ENCODE data around the gene CD1C.

The CD1C gene

DNA sequence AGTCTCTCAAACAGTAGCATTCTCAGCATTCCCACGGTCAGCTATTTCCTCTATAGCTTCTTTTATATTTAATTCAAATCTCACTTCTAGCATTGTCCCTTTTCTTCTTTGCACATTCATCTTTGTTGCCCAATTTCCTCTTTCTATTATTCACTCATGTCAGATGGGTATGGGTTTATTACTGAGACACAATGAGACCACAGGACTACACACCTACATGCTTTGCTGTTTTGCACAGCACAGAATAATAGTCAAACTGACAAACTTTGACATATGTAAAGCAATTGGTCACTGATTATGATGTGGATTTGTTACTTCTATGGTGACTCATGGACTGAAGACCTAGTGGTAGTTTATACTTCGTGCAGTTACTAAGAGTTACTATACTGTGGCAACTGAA is 5.8 kb upstream of the CD1C start:
- no peak for TF ChIP-seq BACH2 (CRISPR knock-in tag; IDR thresholded peaks at IDR 0.05; ENCODE audit: borderline replicate concordance)
- TF ChIP-seq, protein P1, sequence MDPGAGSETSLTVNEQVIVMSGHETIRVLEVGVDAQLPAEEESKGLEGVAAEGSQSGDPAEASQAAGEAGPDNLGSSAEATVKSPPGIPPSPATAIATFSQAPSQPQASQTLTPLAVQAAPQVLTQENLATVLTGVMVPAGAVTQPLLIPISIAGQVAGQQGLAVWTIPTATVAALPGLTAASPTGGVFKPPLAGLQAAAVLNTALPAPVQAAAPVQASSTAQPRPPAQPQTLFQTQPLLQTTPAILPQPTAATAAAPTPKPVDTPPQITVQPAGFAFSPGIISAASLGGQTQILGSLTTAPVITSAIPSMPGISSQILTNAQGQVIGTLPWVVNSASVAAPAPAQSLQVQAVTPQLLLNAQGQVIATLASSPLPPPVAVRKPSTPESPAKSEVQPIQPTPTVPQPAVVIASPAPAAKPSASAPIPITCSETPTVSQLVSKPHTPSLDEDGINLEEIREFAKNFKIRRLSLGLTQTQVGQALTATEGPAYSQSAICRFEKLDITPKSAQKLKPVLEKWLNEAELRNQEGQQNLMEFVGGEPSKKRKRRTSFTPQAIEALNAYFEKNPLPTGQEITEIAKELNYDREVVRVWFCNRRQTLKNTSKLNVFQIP (CRISPR knock-in tag; IDR thresholded peaks at IDR 0.05; ENCODE audit: borderline replicate concordance, low read depth) = no peak
- no peak for TF ChIP-seq ESRRG (CRISPR knock-in tag; IDR thresholded peaks at IDR 0.05)
- no peak for TF ChIP-seq TOX (CRISPR knock-in tag; IDR thresholded peaks at IDR 0.05; ENCODE audit: borderline replicate concordance)
- TF ChIP-seq, protein P2, sequence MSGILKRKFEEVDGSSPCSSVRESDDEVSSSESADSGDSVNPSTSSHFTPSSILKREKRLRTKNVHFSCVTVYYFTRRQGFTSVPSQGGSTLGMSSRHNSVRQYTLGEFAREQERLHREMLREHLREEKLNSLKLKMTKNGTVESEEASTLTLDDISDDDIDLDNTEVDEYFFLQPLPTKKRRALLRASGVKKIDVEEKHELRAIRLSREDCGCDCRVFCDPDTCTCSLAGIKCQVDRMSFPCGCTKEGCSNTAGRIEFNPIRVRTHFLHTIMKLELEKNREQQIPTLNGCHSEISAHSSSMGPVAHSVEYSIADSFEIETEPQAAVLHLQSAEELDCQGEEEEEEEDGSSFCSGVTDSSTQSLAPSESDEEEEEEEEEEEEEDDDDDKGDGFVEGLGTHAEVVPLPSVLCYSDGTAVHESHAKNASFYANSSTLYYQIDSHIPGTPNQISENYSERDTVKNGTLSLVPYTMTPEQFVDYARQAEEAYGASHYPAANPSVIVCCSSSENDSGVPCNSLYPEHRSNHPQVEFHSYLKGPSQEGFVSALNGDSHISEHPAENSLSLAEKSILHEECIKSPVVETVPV (CRISPR knock-in tag; IDR thresholded peaks at IDR 0.05) = no peak
- TF ChIP-seq PPARA (CRISPR knock-in tag; IDR thresholded peaks at IDR 0.05; ENCODE audit: borderline replicate concordance) = no peak
- TF ChIP-seq ZNF8 (CRISPR knock-in tag; IDR thresholded peaks at IDR 0.05) = no peak
- TF ChIP-seq ISL1 (CRISPR knock-in tag; IDR thresholded peaks at IDR 0.05) = no peak
- TF ChIP-seq, protein P3, sequence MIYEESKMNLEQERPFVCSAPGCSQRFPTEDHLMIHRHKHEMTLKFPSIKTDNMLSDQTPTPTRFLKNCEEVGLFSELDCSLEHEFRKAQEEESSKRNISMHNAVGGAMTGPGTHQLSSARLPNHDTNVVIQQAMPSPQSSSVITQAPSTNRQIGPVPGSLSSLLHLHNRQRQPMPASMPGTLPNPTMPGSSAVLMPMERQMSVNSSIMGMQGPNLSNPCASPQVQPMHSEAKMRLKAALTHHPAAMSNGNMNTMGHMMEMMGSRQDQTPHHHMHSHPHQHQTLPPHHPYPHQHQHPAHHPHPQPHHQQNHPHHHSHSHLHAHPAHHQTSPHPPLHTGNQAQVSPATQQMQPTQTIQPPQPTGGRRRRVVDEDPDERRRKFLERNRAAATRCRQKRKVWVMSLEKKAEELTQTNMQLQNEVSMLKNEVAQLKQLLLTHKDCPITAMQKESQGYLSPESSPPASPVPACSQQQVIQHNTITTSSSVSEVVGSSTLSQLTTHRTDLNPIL (CRISPR knock-in tag; IDR thresholded peaks at IDR 0.05; ENCODE audit: low read depth) = no peak
- TF ChIP-seq, protein P4, sequence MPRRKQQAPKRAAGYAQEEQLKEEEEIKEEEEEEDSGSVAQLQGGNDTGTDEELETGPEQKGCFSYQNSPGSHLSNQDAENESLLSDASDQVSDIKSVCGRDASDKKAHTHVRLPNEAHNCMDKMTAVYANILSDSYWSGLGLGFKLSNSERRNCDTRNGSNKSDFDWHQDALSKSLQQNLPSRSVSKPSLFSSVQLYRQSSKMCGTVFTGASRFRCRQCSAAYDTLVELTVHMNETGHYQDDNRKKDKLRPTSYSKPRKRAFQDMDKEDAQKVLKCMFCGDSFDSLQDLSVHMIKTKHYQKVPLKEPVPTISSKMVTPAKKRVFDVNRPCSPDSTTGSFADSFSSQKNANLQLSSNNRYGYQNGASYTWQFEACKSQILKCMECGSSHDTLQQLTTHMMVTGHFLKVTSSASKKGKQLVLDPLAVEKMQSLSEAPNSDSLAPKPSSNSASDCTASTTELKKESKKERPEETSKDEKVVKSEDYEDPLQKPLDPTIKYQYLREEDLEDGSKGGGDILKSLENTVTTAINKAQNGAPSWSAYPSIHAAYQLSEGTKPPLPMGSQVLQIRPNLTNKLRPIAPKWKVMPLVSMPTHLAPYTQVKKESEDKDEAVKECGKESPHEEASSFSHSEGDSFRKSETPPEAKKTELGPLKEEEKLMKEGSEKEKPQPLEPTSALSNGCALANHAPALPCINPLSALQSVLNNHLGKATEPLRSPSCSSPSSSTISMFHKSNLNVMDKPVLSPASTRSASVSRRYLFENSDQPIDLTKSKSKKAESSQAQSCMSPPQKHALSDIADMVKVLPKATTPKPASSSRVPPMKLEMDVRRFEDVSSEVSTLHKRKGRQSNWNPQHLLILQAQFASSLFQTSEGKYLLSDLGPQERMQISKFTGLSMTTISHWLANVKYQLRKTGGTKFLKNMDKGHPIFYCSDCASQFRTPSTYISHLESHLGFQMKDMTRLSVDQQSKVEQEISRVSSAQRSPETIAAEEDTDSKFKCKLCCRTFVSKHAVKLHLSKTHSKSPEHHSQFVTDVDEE (CRISPR knock-in tag; IDR thresholded peaks at IDR 0.05) = no peak
- TF ChIP-seq ZC3H10 (CRISPR knock-in tag; IDR thresholded peaks at IDR 0.05) = no peak
- ATAC-seq = no peak

DNA sequence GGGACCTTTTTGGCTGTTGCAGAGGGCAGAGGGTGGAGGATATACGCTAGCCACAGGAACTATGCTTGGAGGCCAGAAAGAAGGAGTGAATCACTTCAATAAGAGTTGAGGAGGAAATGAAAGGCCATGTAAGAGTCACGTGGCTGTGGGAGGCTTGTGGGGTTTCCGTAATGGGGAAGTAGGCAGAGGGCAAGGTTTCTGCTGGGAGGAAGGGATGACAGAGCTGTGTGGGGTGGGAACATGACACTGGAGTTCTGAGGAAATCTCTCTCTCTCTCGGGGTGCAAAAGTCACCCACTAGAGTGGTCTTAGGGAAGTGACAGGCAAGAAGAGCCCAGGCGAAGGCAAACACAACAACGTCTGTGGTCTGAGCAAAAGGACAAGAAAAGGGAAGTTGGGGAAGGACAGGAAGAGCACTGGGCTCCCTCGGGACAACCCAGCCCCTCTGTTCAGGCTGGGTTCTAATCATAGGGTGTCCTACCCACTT is 3.9 kb upstream of the CD1C start:
- TF ChIP-seq ZFP3 (CRISPR knock-in tag; IDR thresholded peaks at IDR 0.05) (no peak), CSDC2 (CRISPR knock-in tag; IDR thresholded peaks at IDR 0.05) (no peak), TOX (CRISPR knock-in tag; IDR thresholded peaks at IDR 0.05; ENCODE audit: borderline replicate concordance) (no peak), ISL1 (CRISPR knock-in tag; IDR thresholded peaks at IDR 0.05) (no peak), ZFP30 (CRISPR knock-in tag; IDR thresholded peaks at IDR 0.05) (no peak), ZNF70 (CRISPR knock-in tag; IDR thresholded peaks at IDR 0.05) (no peak), ZC3H10 (CRISPR knock-in tag; IDR thresholded peaks at IDR 0.05) (no peak)
- TF ChIP-seq, protein P1 (CRISPR knock-in tag; IDR thresholded peaks at IDR 0.05; ENCODE audit: borderline replicate concordance, low read depth) = no peak
- TF ChIP-seq, protein P2 (CRISPR knock-in tag; IDR thresholded peaks at IDR 0.05) = no peak
- ATAC-seq = no peak

DNA sequence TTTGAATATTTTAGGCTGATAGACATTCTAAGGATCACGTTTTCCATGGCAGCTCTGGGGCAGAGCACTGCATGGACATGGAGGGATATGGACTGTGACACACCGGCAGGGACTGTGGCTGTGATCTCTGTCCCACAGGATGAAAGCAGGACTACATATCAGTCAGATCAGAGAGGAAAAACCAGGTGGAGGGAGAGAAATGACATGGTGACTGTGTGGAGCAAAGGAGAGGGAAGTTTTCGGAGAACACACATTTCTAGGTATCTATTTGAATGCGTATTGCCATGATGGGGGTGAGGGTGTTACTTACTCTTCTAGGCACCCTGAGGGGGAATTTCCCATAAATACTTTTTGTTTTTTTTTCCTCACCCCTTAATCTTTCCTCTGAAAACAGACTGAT is 3.2 kb upstream of the CD1C start:
- ATAC-seq = no peak
- TF ChIP-seq OSR1 (CRISPR knock-in tag; IDR thresholded peaks at IDR 0.05) (no peak), ZFP3 (CRISPR knock-in tag; IDR thresholded peaks at IDR 0.05) (no peak), ZNF8 (CRISPR knock-in tag; IDR thresholded peaks at IDR 0.05) (no peak), TCF4 (CRISPR knock-in tag; IDR thresholded peaks at IDR 0.05; ENCODE audit: borderline replicate concordance) (no peak), SNAI2 (CRISPR knock-in tag; IDR thresholded peaks at IDR 0.05) (no peak), CSDC2 (CRISPR knock-in tag; IDR thresholded peaks at IDR 0.05) (no peak), ZFP30 (CRISPR knock-in tag; IDR thresholded peaks at IDR 0.05) (no peak), ESRRG (CRISPR knock-in tag; IDR thresholded peaks at IDR 0.05) (no peak), RARB (CRISPR knock-in tag; IDR thresholded peaks at IDR 0.05) (no peak), ISL1 (CRISPR knock-in tag; IDR thresholded peaks at IDR 0.05) (no peak)
